GM19452 (cell line): ENCODE results near the gene KRT6B.
"Not testable (repeated sequence)": the region's sequence is repeated elsewhere in the genome, so short reads cannot be mapped to it uniquely, and the experiment has no call there.

Source experiments
- ATAC-seq: cut with Tn5 transposase; IDR thresholded peaks from one replicate; pipeline ENCODE4 v1.9.1; 2021; ENCODE audit not compliant: unreplicated experiment

KRT6B gene

GRCh38 chr12:52415870-52416750 is 35.8 kb downstream of the KRT6B start:
- ATAC-seq: no peak

GRCh38 chr12:52414936-52415335 is 37.0 kb downstream of the KRT6B start:
- no peak for ATAC-seq

GRCh38 chr12:52413782-52414345 is 38.1 kb downstream of the KRT6B start:
- ATAC-seq: no peak

GRCh38 chr12:52413202-52413601 is 38.7 kb downstream of the KRT6B start:
- no peak for ATAC-seq

- no peak for ATAC-seq
Observed at GRCh38 chr12:52411815-52412214, 40.1 kb downstream of the KRT6B start.

GRCh38 chr12:52410589-52411248 is 41.2 kb downstream of the KRT6B start:
- ATAC-seq: not testable (repeated sequence)

GRCh38 chr12:52407918-52408317 is 44.0 kb downstream of the KRT6B start:
- ATAC-seq: no peak

GRCh38 chr12:52405922-52406385 is 46.0 kb downstream of the KRT6B start, which contains the start of gene KRT82:
Gene KRT82, minus strand, starts transcription at chr12:52406335. Its CDS starts 58 bp downstream, at chr12:52406277.
- no peak for ATAC-seq

GRCh38 chr12:52404951-52405350 is 47.0 kb downstream of the KRT6B start:
- no peak for ATAC-seq

GRCh38 chr12:52403561-52403960 is 48.4 kb downstream of the KRT6B start:
- no peak for ATAC-seq

GRCh38 chr12:52402873-52403540 is 48.9 kb downstream of the KRT6B start:
- ATAC-seq: no peak

GRCh38 chr12:52402377-52402776 is 49.6 kb downstream of the KRT6B start:
- ATAC-seq: no peak

- ATAC-seq: no peak
Observed at GRCh38 chr12:52401926-52402325, 50.0 kb downstream of the KRT6B start.

GRCh38 chr12:52401526-52401925 is 50.4 kb downstream of the KRT6B start:
- no peak for ATAC-seq

- no peak for ATAC-seq
Observed at GRCh38 chr12:52400906-52401305, 51.0 kb downstream of the KRT6B start.

- no peak for ATAC-seq
Observed at GRCh38 chr12:52399756-52400155, 52.2 kb downstream of the KRT6B start.

- no peak for ATAC-seq
Observed at GRCh38 chr12:52398176-52398575, 53.8 kb downstream of the KRT6B start.

GRCh38 chr12:52396656-52397055 is 55.3 kb downstream of the KRT6B start:
- ATAC-seq: no peak
